Activated CD4-positive, alpha-beta T cell treated with anti-CD3 and anti-CD28 coated beads, Interleukin-2, Interleukin-4, amounts not matched to agents 100 ng/mL and 50 ng/mL, durations not matched to agents 16 hours and 8 hours (primary cell): Measurements from ENCODE around the gene FREM1.

Experiments used
- DNase-seq: peaks from one replicate; pipeline ENCODE4 v3.0.0-alpha.2; 2020; ENCODE audit warnings: low spot score

Gene FREM1

GRCh38 chr9:14813336-14814248, 96.6 kb downstream of the FREM1 start:
- DNase-seq = no peak

- DNase-seq = no peak
Observed at GRCh38 chr9:14812806-14813205, 97.4 kb downstream of the FREM1 start.

- no peak for DNase-seq
Observed at GRCh38 chr9:14811844-14812243, 98.4 kb downstream of the FREM1 start.

- DNase-seq = no peak
Observed at GRCh38 chr9:14806941-14807520, 103.2 kb downstream of the FREM1 start.

GRCh38 chr9:14799030-14799429, 111.2 kb downstream of the FREM1 start:
- no peak for DNase-seq

- DNase-seq = no peak
Observed at GRCh38 chr9:14797435-14797834, 112.8 kb downstream of the FREM1 start.

GRCh38 chr9:14793389-14793788, 116.8 kb downstream of the FREM1 start:
- no peak for DNase-seq

- DNase-seq = no peak
Observed at GRCh38 chr9:14790628-14791027, 119.6 kb downstream of the FREM1 start.

GRCh38 chr9:14788846-14789245, 121.4 kb downstream of the FREM1 start:
- DNase-seq = no peak

GRCh38 chr9:14783358-14783757, 126.9 kb downstream of the FREM1 start:
- no peak for DNase-seq

GRCh38 chr9:14782286-14783051, 127.8 kb downstream of the FREM1 start:
- no peak for DNase-seq

- DNase-seq = no peak
Observed at GRCh38 chr9:14780693-14781092, 129.5 kb downstream of the FREM1 start.

- DNase-seq = no peak
Observed at GRCh38 chr9:14780251-14780650, 130.0 kb downstream of the FREM1 start.

- DNase-seq = no peak
Observed at GRCh38 chr9:14779566-14780022, 130.6 kb downstream of the FREM1 start.

- DNase-seq = no peak
Observed at GRCh38 chr9:14778565-14778964, 131.7 kb downstream of the FREM1 start.

- DNase-seq = no peak
Observed at GRCh38 chr9:14775917-14776316, 134.3 kb downstream of the FREM1 start.

- DNase-seq = no peak
Observed at GRCh38 chr9:14770592-14770991, 139.6 kb downstream of the FREM1 start.

- peak; percentile 5 for DNase-seq
Observed at GRCh38 chr9:14769230-14769571, 141.0 kb downstream of the FREM1 start.

GRCh38 chr9:14768405-14769229, 141.6 kb downstream of the FREM1 start:
- peak; percentile 41 for DNase-seq

- DNase-seq = no peak
Observed at GRCh38 chr9:14766299-14766698, 143.9 kb downstream of the FREM1 start.

- no peak for DNase-seq
Observed at GRCh38 chr9:14761584-14761983, 148.6 kb downstream of the FREM1 start.

GRCh38 chr9:14760060-14760459, 150.2 kb downstream of the FREM1 start:
- DNase-seq = no peak
